HepG2 (cell line): ENCODE data around the gene DPH2. TPM values are rescaled to one million over a fixed set of nuclear protein-coding genes. Genes with fewer than 3 reads are reported as not detected.

Experiments used
- ATAC-seq: fragments of 200-7000 bp; cut with Tn5 transposase; 3 replicates; pipeline ENCODE4 v1.9.1; 2020; ENCODE audit warnings: mild to moderate bottlenecking, moderate library complexity
- BruUV-seq: library from RNA; stranded (reverse); fragments of 400-500 nt; replicated peaks from 2 replicates; lab custom pipeline; 2021; lab: Mats Ljungman, UMichigan
- CTCF ChIA-PET: fragments of 300-600 bp; formaldehyde crosslinking; extraction: SDS; loops from one replicate; lab custom pipeline; 2021; ENCODE audit warnings: low total read pairs, inconsistent platforms, low intra/inter-chr PET ratio; lab: Yijun Ruan, JAX
- POLR2A ChIA-PET: fragments of 350-600 bp; sonication (Branson Sonifier 250); formaldehyde crosslinking; loops from one replicate; lab custom pipeline; 2020; ENCODE audit warnings: antibody characterized with exemption, inconsistent platforms; lab: Yijun Ruan, JAX
- DNase-seq: peaks from one replicate; pipeline ENCODE4 v3.0.0-alpha.2; 2015; ENCODE audit warnings: low spot score
- FAIRE-seq: peaks from 3 replicates; lab custom pipeline; 2011; peaks lifted over from hg19 to GRCh38; lab: Jason Lieb, UNC
- H2AFZ ChIP-seq: one replicate; pipeline ENCODE4 v1.6.1; 2011; ENCODE audit warnings: low read length, inconsistent platforms
- H3K27ac ChIP-seq: fragments of 300-600 bp; 3 replicates; pipeline ENCODE4 v1.8.0; 2011; ENCODE audit warnings: mixed run types, mild to moderate bottlenecking, mixed read lengths, low read length, inconsistent platforms; ENCODE audit not compliant: insufficient read depth; ENCODE audit errors: extremely low read length
- H3K27me3 ChIP-seq, 2 experiments: fragments of 200-600 bp in 1 of 2; 2 replicates in 1 of 2; 3 replicates in 1 of 2; pipeline versions ENCODE4 v1.6.0 to v1.8.0; 2011; ENCODE audit warnings: low read length in 2 of 2, mild to moderate bottlenecking in 2 of 2, moderate library complexity in 2 of 2, inconsistent platforms in 1 of 2; ENCODE audit not compliant: insufficient read depth in 2 of 2, control insufficient read depth in 1 of 2
- H3K36me3 ChIP-seq, 2 experiments: fragments of 200-600 bp in 1 of 2; replicated peaks in 1 of 2; 2 replicates in 1 of 2; 3 replicates in 1 of 2; pipeline versions ENCODE4 v1.5.1 to v1.8.0; 2011; ENCODE audit warnings: low read length in 2 of 2, inconsistent platforms in 1 of 2; ENCODE audit not compliant: insufficient read depth in 2 of 2, control insufficient read depth in 1 of 2
- H3K4me1 ChIP-seq: 2 replicates; pipeline ENCODE4 v1.5.1; 2012; ENCODE audit warnings: low read length, inconsistent platforms; ENCODE audit not compliant: insufficient read depth
- H3K4me2 ChIP-seq: 2 replicates; pipeline ENCODE4 v1.6.0; 2011; ENCODE audit warnings: low read depth, low read length, inconsistent platforms
- H3K4me3 ChIP-seq, 3 experiments: fragments of 200-600 bp in 1 of 3; sonication (generic), shearing (Covaris generic) in 1 of 3; replicated peaks in 1 of 3; 2 replicates each; pipeline ENCODE4 v1.5.1; 2011 to 2016; ENCODE audit warnings: low read length in 3 of 3, inconsistent platforms in 2 of 3, low read depth in 2 of 3, mild to moderate bottlenecking in 2 of 3, control low read depth in 1 of 3, mixed read lengths in 1 of 3; ENCODE audit not compliant: insufficient read depth in 1 of 3
- H3K79me2 ChIP-seq: one replicate; pipeline ENCODE4 v1.6.1; 2011; ENCODE audit warnings: low read length, inconsistent platforms; ENCODE audit not compliant: insufficient read depth
- H3K9ac ChIP-seq: 2 replicates; pipeline ENCODE4 v1.6.0; 2011; ENCODE audit warnings: mild to moderate bottlenecking, low read depth, low read length, inconsistent platforms; ENCODE audit not compliant: insufficient read depth
- H3K9me3 ChIP-seq: 2 replicates; pipeline ENCODE4 v1.5.1; 2012; ENCODE audit warnings: mild to moderate bottlenecking, low read length
- H4K20me1 ChIP-seq: 2 replicates; pipeline ENCODE4 v1.6.0; 2011; ENCODE audit warnings: inconsistent platforms, mild to moderate bottlenecking, low read length, moderate library complexity; ENCODE audit not compliant: insufficient read depth
- BHLHE40 ChIP-seq: IDR thresholded peaks from 2 replicates; pipeline ENCODE4 v1.6.1; 2011; ENCODE audit warnings: low read length, improper control_type of control experiment
- CEBPB ChIP-seq: IDR thresholded peaks from 2 replicates; pipeline ENCODE4 v1.6.1; 2011; ENCODE audit warnings: low read depth, low read length, improper control_type of control experiment, borderline replicate concordance
- DR1 ChIP-seq: sonication (generic); formaldehyde crosslinking; IDR thresholded peaks from 2 replicates; pipeline ENCODE4 v1.8.0; 2021; ENCODE audit warnings: mild to moderate bottlenecking, missing genetic modification reagents, inconsistent platforms
- GMEB1 ChIP-seq: sonication (generic); formaldehyde crosslinking; IDR thresholded peaks from 2 replicates; pipeline ENCODE4 v1.5.1; 2020; ENCODE audit warnings: missing genetic modification reagents, mild to moderate bottlenecking, borderline replicate concordance
- JUNB ChIP-seq: sonication (generic); formaldehyde crosslinking; IDR thresholded peaks from 2 replicates; pipeline ENCODE4 v1.8.0; 2022; ENCODE audit warnings: missing genetic modification reagents, mild to moderate bottlenecking, borderline replicate concordance
- MXD1 ChIP-seq: sonication (generic); formaldehyde crosslinking; IDR thresholded peaks from 2 replicates; pipeline ENCODE4 v1.4.0; 2020; ENCODE audit warnings: mild to moderate bottlenecking, missing genetic modification reagents
- ONECUT2 ChIP-seq: sonication (generic); formaldehyde crosslinking; IDR thresholded peaks from 2 replicates; pipeline ENCODE4 v1.4.0; 2020; ENCODE audit warnings: missing genetic modification reagents
- TARDBP ChIP-seq: sonication (generic); formaldehyde crosslinking; IDR thresholded peaks from 2 replicates; pipeline ENCODE4 v1.8.0; 2022; ENCODE audit warnings: mild to moderate bottlenecking, missing genetic modification reagents
- TGIF2 ChIP-seq: IDR thresholded peaks from 2 replicates; pipeline ENCODE4 v1.6.1; 2016; ENCODE audit warnings: control low read depth, missing compliant biosample characterization
- ZNF460 ChIP-seq: sonication (generic); formaldehyde crosslinking; IDR thresholded peaks from 2 replicates; pipeline ENCODE4 v1.5.1; 2020; ENCODE audit warnings: missing genetic modification reagents, mild to moderate bottlenecking, borderline replicate concordance
- WGBS: methylation state at CpG from one replicate; pipeline ENCODE4 v1.1.6; 2017; ENCODE audit warnings: low lambda C conversion rate; 5-methylcytosine and 5-hydroxymethylcytosine counted together
- in situ Hi-C: cut with HindIII; loops from 2 replicates; pipeline ENCODE4 v1.10.0; 2017; ENCODE audit warnings: low pct_unique_long_range_greater_than_20kb; ENCODE audit not compliant: extremely low pct_ligation_motif_present
- intact Hi-C: fragments of 100-400 bp; cut with micrococcal nuclease; formaldehyde crosslinking; loops from one replicate; pipeline ENCODE4 v1.10.0; 2022; ENCODE audit not compliant: unreplicated experiment
- polyA plus RNA-seq, 8 experiments: library from polyadenylated mRNA; depleted of rRNA in 3 of 8; stranded (reverse) in 7 of 8; unstranded in 1 of 8; fragments of >200 nt; fragmentation: Illumina TruSeq in 4 of 8; extraction: Trizol in 4 of 8; gene quantifications; 2 replicates each; pipeline versions ENCODE4 v1.2.1 to v1.2.3, GENCODE V29; 2011 to 2016; ENCODE audit warnings: low read depth in 4 of 8, missing spikeins in 1 of 8, mixed read lengths in 1 of 8; ENCODE audit not compliant: insufficient read depth in 1 of 8
- total RNA-seq, 5 experiments: library from RNA; depleted of rRNA; stranded (reverse); fragments of >200 nt; fragmentation: Illumina TruSeq; extraction: Trizol; gene quantifications; 2 replicates each; pipeline ENCODE4 v1.2.3, GENCODE V29; 2016; ENCODE audit warnings: low read depth in 1 of 5
- TF ChIP-seq, protein P1 (sequence below): sonication (generic); formaldehyde crosslinking; IDR thresholded peaks from 2 replicates; pipeline ENCODE4 v1.4.0; 2020; ENCODE audit warnings: missing genetic modification reagents, low read depth, mild to moderate bottlenecking, borderline replicate concordance

Gene DPH2
- total and polyA plus RNA-seq, 2 of the 13 experiments (the other 11 are each of a cell fraction or from before 2014, with no cell fraction given): 32.2 to 38.3 TPM

GRCh38 chr1:43963006-43963405 lies 6.8 kb upstream of the DPH2 start:
- H3K9me3 ChIP-seq: no peaks in the 10 kb centered on the region
- WGBS: 97% methylated on average over 3 of the region's 3 CpGs
- BruUV-seq: no TSS peak
- ATAC-seq (no peak), FAIRE-seq (no peak), DNase-seq (no peak)
- no peak overlapping the region for H3K4me2 ChIP-seq
- H3K36me3 ChIP-seq: peaks cover 8 to 11% of the 10 kb centered on the region in 2 experiments; a peak in 4 of 5 replicates
- no peak overlapping the region for H3K9ac ChIP-seq
- intact Hi-C loops: no loop called here
- TF ChIP-seq CEBPB (0 out of 2 replicates have a peak, but pooled peaks have one; percentile 1), TGIF2 (no peak), TARDBP (no peak)
- H2AFZ ChIP-seq: no peak overlapping the region
- H4K20me1 ChIP-seq: no peaks in the 10 kb centered on the region
- ChIA-PET CTCF (no interaction called here), POLR2A (no interaction called here)
- no peaks in the 10 kb centered on the region for H3K4me1 ChIP-seq
- H3K27me3 ChIP-seq: no peaks in the 10 kb centered on the region
- no peak overlapping the region for H3K4me3 ChIP-seq
- in situ Hi-C loops: no loop called here
- no peak overlapping the region for H3K27ac ChIP-seq
- no peaks in the 10 kb centered on the region for H3K79me2 ChIP-seq

DNA sequence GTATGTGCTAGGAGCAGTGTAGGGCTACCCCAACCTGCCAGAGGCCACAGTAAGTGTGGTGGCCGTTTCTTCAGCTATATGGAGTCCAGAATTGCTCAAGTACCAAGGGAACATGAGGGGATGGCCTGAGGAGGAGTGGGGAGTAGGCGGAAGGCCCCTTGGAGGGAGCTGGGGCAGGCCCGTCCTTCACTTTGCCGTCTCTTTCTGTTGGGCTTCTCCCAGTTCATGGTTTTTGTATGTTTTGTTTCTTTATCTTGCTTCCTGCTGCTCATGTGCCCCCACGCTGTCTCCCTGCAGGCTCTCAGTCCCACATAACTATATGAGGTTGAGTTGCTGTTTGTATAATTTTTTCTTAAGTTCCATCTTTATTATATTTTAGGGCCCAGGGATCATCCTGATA lies 5.9 kb upstream of the DPH2 start:
- no peak for ATAC-seq
- in situ Hi-C loops: no loop called here
- POLR2A ChIA-PET: interaction anchor here (0.6 kb wide), 1 partner anchor 30 kb away, joined by 3 read pairs; no protein-coding TSS in a partner anchor

More for the DNA sequence above, 5.9 kb upstream of the DPH2 start:
- Histone ChIP-seq H3K4me1 (no peaks in the 10 kb centered on the region), H2AFZ (no peak overlapping the region), H3K27ac (no peak overlapping the region), H4K20me1 (no peaks in the 10 kb centered on the region), H3K36me3 (peaks cover 5 to 8% of the 10 kb centered on the region in 2 experiments; a peak in 4 of 5 replicates), H3K9ac (no peak overlapping the region), H3K4me3 (no peak overlapping the region), H3K4me2 (no peak overlapping the region), H3K9me3 (no peaks in the 10 kb centered on the region), H3K27me3 (no peaks in the 10 kb centered on the region), H3K79me2 (no peaks in the 10 kb centered on the region)
- CTCF ChIA-PET: no interaction called here
- FAIRE-seq (no peak), DNase-seq (no peak)
- intact Hi-C loops: no loop called here
- 89% methylated on average over 5 of the region's 5 CpGs for WGBS
- TF ChIP-seq MXD1: no peak
- no peak for TF ChIP-seq GMEB1
- TF ChIP-seq DR1 (CRISPR knock-in tag): no peak
- no peak for TF ChIP-seq ZNF460 (CRISPR knock-in tag)
- TF ChIP-seq, protein P1, sequence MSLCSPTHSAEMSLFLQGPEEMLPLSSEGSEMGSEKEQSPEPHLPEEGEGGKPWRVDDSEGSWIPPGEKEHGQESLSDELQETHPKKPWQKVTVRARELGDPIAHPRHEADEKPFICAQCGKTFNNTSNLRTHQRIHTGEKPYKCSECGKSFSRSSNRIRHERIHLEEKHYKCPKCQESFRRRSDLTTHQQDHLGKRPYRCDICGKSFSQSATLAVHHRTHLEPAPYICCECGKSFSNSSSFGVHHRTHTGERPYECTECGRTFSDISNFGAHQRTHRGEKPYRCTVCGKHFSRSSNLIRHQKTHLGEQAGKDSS (CRISPR knock-in tag): no peak
- no peak for TF ChIP-seq BHLHE40
- TF ChIP-seq JUNB (CRISPR knock-in tag): no peak
- no peak for TF ChIP-seq ONECUT2
- BruUV-seq: no TSS peak
